ENCODE measurements around the gene EXOSC3.

DNA sequence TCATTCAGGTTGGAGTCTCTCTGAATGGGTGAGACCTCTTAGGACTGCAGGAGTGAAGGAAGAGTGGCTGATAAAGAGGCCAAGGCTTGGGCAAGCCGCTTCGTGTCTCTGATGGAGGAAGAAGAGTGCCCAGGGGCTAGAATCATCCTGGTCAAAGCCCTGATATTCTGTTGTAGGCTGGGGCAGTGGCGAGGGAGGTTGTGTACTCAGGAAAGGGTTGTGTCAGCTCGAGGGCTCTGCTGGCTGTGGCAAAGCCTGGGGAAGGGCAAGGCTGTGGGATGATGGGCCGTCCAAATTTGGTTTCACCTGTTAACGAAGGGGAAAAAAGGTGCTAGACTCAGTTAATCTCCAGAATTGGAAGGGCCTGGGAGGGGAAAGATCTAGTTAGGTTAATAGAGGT is 33.7 kb downstream of the EXOSC3 start:
- no peak for TF ChIP-seq POLR2A (IDR thresholded peaks at IDR 0.05; ENCODE audit: low read length)
- TF ChIP-seq GATA1 (IDR thresholded peaks at IDR 0.05; ENCODE audit: low read depth, low read length) = no peak

All from erythroblast (primary cell).